Measurements from ENCODE around the gene GNAI3. TPM values are rescaled to one million over a fixed set of nuclear protein-coding genes. Genes with fewer than 3 reads are reported as not detected.
A peak's percentile ranks its signal among the peaks of the same experiment; 100 is the strongest.

The GNAI3 gene
- total RNA-seq, 2 experiments from 2014 or later, result 3.8 to 6.1 TPM

DNA sequence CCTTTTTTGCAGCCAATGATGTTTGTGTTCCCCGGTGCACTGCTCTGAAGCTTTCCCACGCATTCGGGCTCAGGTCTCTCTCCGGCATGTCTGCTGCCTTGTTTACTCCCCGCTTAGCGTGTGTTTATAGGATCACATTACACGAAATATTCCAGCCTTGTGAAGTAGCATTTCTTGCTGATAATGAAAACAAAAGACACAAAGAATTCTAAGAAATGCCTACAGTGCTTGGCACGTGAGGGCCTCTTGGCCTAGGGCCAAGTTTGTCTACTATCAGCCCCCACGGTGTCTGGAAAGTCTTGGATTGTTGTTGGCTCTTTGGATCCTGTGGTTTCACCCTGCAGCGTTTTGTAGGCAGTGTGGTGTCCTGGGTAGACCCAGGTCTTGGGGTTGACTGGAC lies 96.3 kb downstream of the GNAI3 start:
- ChIA-PET CTCF (ENCODE audit: unreplicated experiment) (no interaction called here), POLR2A (no interaction called here)
- no peak overlapping the region for H3K4me2 ChIP-seq (ENCODE audit: low read length)
- H3K9me3 ChIP-seq (ENCODE audit: low read length), result no peaks in the 10 kb centered on the region
- H2AFZ ChIP-seq (ENCODE audit: low read length), result no peak overlapping the region
- intact Hi-C loops (cut with micrococcal nuclease; ENCODE audit: unreplicated experiment), result loop anchor here (5.0 kb wide), 2 partner anchors 128 to 338 kb away; partner anchors contain the start of gene AHCYL1
- no TSS peak for BruUV-seq (replicated peaks)
- no peaks in the 10 kb centered on the region for H4K20me1 ChIP-seq (ENCODE audit: insufficient read depth, low read length)
- no peaks in the 10 kb centered on the region for H3K4me1 ChIP-seq (ENCODE audit: insufficient read depth, low read length, poor library complexity, severe bottlenecking)
- no peak for DNase-seq (ENCODE audit: low spot score)
- no peaks in the 10 kb centered on the region for H3K79me2 ChIP-seq (ENCODE audit: insufficient read depth, low read depth, low read length)
- H3K27ac ChIP-seq (ENCODE audit: low read depth, low read length, poor library complexity, severe bottlenecking), result no peak overlapping the region
- no peaks in the 10 kb centered on the region for H3K9me2 ChIP-seq (ENCODE audit: insufficient read depth, low read length)
- TF ChIP-seq, protein P1, sequence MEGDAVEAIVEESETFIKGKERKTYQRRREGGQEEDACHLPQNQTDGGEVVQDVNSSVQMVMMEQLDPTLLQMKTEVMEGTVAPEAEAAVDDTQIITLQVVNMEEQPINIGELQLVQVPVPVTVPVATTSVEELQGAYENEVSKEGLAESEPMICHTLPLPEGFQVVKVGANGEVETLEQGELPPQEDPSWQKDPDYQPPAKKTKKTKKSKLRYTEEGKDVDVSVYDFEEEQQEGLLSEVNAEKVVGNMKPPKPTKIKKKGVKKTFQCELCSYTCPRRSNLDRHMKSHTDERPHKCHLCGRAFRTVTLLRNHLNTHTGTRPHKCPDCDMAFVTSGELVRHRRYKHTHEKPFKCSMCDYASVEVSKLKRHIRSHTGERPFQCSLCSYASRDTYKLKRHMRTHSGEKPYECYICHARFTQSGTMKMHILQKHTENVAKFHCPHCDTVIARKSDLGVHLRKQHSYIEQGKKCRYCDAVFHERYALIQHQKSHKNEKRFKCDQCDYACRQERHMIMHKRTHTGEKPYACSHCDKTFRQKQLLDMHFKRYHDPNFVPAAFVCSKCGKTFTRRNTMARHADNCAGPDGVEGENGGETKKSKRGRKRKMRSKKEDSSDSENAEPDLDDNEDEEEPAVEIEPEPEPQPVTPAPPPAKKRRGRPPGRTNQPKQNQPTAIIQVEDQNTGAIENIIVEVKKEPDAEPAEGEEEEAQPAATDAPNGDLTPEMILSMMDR (conservative IDR thresholded peaks at IDR 0.05; ENCODE audit: low read length), result no peak
- no peak for TF ChIP-seq EZH2phosphoT487 (IDR thresholded peaks at IDR 0.05; ENCODE audit: borderline replicate concordance, low read depth, low read length)
- no peak overlapping the region for H3K4me3 ChIP-seq (ENCODE audit: low read depth, low read length, poor library complexity, severe bottlenecking)
- H3K36me3 ChIP-seq (ENCODE audit: insufficient read depth, low read length), result no peaks in the 10 kb centered on the region

DNA sequence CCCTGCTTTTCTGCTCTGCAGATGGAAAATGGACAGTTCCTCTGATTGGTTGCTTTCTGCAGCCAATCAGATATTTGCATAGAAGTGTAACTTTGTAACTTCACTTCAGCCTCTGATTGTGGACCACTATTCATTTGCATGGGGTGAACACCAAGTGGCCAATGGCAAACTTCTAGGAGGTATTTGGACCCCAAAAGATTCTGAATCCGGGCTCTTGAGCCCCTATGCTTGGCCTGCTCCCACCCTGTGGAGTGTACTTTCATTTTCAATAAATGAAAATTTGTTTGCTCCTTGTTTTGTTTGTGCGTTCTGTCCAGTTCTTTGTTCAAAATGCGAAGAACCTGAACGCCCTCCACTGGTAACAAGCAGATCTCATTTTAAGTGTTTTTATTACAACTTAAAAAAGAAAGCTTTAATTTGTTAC lies 101.1 kb downstream of the GNAI3 start:
- H3K79me2 ChIP-seq (ENCODE audit: insufficient read depth, low read depth, low read length), result no peaks in the 10 kb centered on the region
- DNase-seq (ENCODE audit: low spot score), result no peak
- H3K36me3 ChIP-seq (ENCODE audit: insufficient read depth, low read length), result no peaks in the 10 kb centered on the region
- intact Hi-C loops (cut with micrococcal nuclease; ENCODE audit: unreplicated experiment), result no loop called here
- H3K4me2 ChIP-seq (ENCODE audit: low read length), result peak overlapping the region; percentile 38; the same call in 1 of the 2 replicates
- CTCF ChIA-PET (ENCODE audit: unreplicated experiment), result interaction anchor here (1.8 kb wide), 1 partner anchor 9 kb away, joined by 15 read pairs; no protein-coding TSS in a partner anchor
- POLR2A ChIA-PET, result interaction anchor here (1.1 kb wide), 1 partner anchor 9 kb away, joined by 3 read pairs; no protein-coding TSS in a partner anchor
- H3K9me2 ChIP-seq (ENCODE audit: insufficient read depth, low read length), result no peaks in the 10 kb centered on the region
- H3K4me3 ChIP-seq (ENCODE audit: low read depth, low read length, poor library complexity, severe bottlenecking), result no peak overlapping the region
- BruUV-seq (replicated peaks), result no TSS peak
- H3K27ac ChIP-seq (ENCODE audit: low read depth, low read length, poor library complexity, severe bottlenecking), result no peak overlapping the region
- H3K4me1 ChIP-seq (ENCODE audit: insufficient read depth, low read length, poor library complexity, severe bottlenecking), result no peaks in the 10 kb centered on the region
- H3K9me3 ChIP-seq (ENCODE audit: low read length), result no peaks in the 10 kb centered on the region
- no peaks in the 10 kb centered on the region for H4K20me1 ChIP-seq (ENCODE audit: insufficient read depth, low read length)
- TF ChIP-seq, protein P1 (conservative IDR thresholded peaks at IDR 0.05; ENCODE audit: low read length), result peak; percentile 71
- no peak for TF ChIP-seq EZH2phosphoT487 (IDR thresholded peaks at IDR 0.05; ENCODE audit: borderline replicate concordance, low read depth, low read length)
- H2AFZ ChIP-seq (ENCODE audit: low read length), result peak overlapping the region; percentile 53; the same call in 1 of the 2 replicates

DNA sequence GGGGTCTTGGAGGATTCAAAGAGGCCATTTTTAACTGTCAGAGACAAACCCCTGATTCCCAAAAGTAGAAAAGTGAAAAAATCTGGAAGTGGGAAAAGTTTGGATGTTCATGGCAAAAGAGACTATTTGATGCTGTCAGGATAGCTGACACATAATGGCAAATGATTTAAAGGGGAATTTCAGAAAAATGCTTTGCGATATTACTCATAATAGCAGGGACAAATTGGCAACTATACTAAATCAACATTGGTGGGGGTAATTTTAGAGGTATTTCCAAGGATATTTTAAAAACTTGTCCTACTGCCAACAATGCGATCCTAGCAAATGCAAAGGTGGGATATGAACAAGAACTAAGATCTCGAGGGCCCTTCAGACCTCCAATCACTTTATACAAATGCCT lies 102.2 kb downstream of the GNAI3 start:
- Histone ChIP-seq H3K79me2 (ENCODE audit: insufficient read depth, low read depth, low read length) (no peaks in the 10 kb centered on the region), H3K9me3 (ENCODE audit: low read length) (no peaks in the 10 kb centered on the region), H3K4me3 (ENCODE audit: low read depth, low read length, poor library complexity, severe bottlenecking) (no peak overlapping the region), H3K9me2 (ENCODE audit: insufficient read depth, low read length) (no peaks in the 10 kb centered on the region), H3K4me1 (ENCODE audit: insufficient read depth, low read length, poor library complexity, severe bottlenecking) (peaks cover 4% of the 10 kb centered on the region), H3K27ac (ENCODE audit: low read depth, low read length, poor library complexity, severe bottlenecking) (no peak overlapping the region), H2AFZ (ENCODE audit: low read length) (no peak overlapping the region), H3K36me3 (ENCODE audit: insufficient read depth, low read length) (no peaks in the 10 kb centered on the region), H3K4me2 (ENCODE audit: low read length) (no peak overlapping the region), H4K20me1 (ENCODE audit: insufficient read depth, low read length) (no peaks in the 10 kb centered on the region)
- POLR2A ChIA-PET, result no interaction called here
- CTCF ChIA-PET (ENCODE audit: unreplicated experiment), result interaction anchor here (0.6 to 2.1 kb wide), 2 partner anchors 11 to 814 kb away, joined by 3 to 9 read pairs; no protein-coding TSS in a partner anchor
- BruUV-seq (replicated peaks), result no TSS peak
- TF ChIP-seq, protein P1 (conservative IDR thresholded peaks at IDR 0.05; ENCODE audit: low read length), result no peak
- TF ChIP-seq EZH2phosphoT487 (IDR thresholded peaks at IDR 0.05; ENCODE audit: borderline replicate concordance, low read depth, low read length), result no peak
- intact Hi-C loops (cut with micrococcal nuclease; ENCODE audit: unreplicated experiment), result no loop called here
- no peak for DNase-seq (ENCODE audit: low spot score)

All from OCI-LY7 (cell line).